Measurements from ENCODE around the gene LPP. TPM values are rescaled to one million over a fixed set of nuclear protein-coding genes. Genes with fewer than 3 reads are reported as not detected.

The LPP gene
- polyA plus RNA-seq, 1 experiment, result 76.3 TPM

- no peaks in the 10 kb centered on the region for H3K27me3 ChIP-seq (ENCODE audit: control insufficient read depth, insufficient read depth, low read length)
- H3K27ac ChIP-seq (ENCODE audit: low read depth, low read length), result peak overlapping the region; percentile 82
- H3K9me3 ChIP-seq (ENCODE audit: control insufficient read depth, insufficient read depth, low read length), result no peaks in the 10 kb centered on the region
- ChIA-PET CTCF (interaction anchor here (1.7 kb wide), 1 partner anchor 243 kb away, joined by 10 read pairs; no protein-coding TSS in a partner anchor), POLR2A (no interaction called here)
- no peak for DNase-seq (ENCODE audit: low read depth, low spot score)
- TF ChIP-seq CTCF (IDR thresholded peaks at IDR 0.05; ENCODE audit: low read depth, low read length), result no peak
- H3K4me3 ChIP-seq (ENCODE audit: low read depth, low read length), result no peak overlapping the region; the same call in 1 of the 2 replicates
These were observed 557.9 kb downstream of the LPP start for GRCh38 chr3:188711881-188712247.

GRCh38 chr3:188712248-188712924 lies 558.4 kb downstream of the LPP start:
- DNase-seq (ENCODE audit: low read depth, low spot score), result peak; percentile 55

GRCh38 chr3:188712991-188713390 lies 559.0 kb downstream of the LPP start:
- POLR2A ChIA-PET, result no interaction called here
- no peak overlapping the region for H3K27ac ChIP-seq (ENCODE audit: low read depth, low read length)
- DNase-seq (ENCODE audit: low read depth, low spot score), result no peak
- TF ChIP-seq CTCF (IDR thresholded peaks at IDR 0.05; ENCODE audit: low read depth, low read length), result no peak
- H3K9me3 ChIP-seq (ENCODE audit: control insufficient read depth, insufficient read depth, low read length), result no peaks in the 10 kb centered on the region
- no peaks in the 10 kb centered on the region for H3K27me3 ChIP-seq (ENCODE audit: control insufficient read depth, insufficient read depth, low read length)
- CTCF ChIA-PET, result interaction anchor here (0.6 to 1.3 kb wide), 3 partner anchors 252 to 972 kb away, joined by 3 to 6 read pairs (median 3); no protein-coding TSS in a partner anchor
- no peak overlapping the region for H3K4me3 ChIP-seq (ENCODE audit: low read depth, low read length)

More at GRCh38 chr3:188712248-188712924, 558.4 kb downstream of the LPP start:
- H3K4me3 ChIP-seq (ENCODE audit: low read depth, low read length), result no peak overlapping the region; the same call in 1 of the 2 replicates
- no peaks in the 10 kb centered on the region for H3K27me3 ChIP-seq (ENCODE audit: control insufficient read depth, insufficient read depth, low read length)
- H3K9me3 ChIP-seq (ENCODE audit: control insufficient read depth, insufficient read depth, low read length), result no peaks in the 10 kb centered on the region
- POLR2A ChIA-PET, result no interaction called here
- CTCF ChIA-PET, result interaction anchor here (1.3 kb wide), 1 partner anchor 971 kb away, joined by 6 read pairs; no protein-coding TSS in a partner anchor
- H3K27ac ChIP-seq (ENCODE audit: low read depth, low read length), result peak overlapping the region; percentile 82
- TF ChIP-seq CTCF (IDR thresholded peaks at IDR 0.05; ENCODE audit: low read depth, low read length), result no peak

- ChIA-PET CTCF (no interaction called here), POLR2A (no interaction called here)
- Histone ChIP-seq H3K27me3 (ENCODE audit: control insufficient read depth, insufficient read depth, low read length) (no peaks in the 10 kb centered on the region), H3K27ac (ENCODE audit: low read depth, low read length) (no peak overlapping the region), H3K4me3 (ENCODE audit: low read depth, low read length) (no peak overlapping the region), H3K9me3 (ENCODE audit: control insufficient read depth, insufficient read depth, low read length) (no peaks in the 10 kb centered on the region)
- no peak for DNase-seq (ENCODE audit: low read depth, low spot score)
- TF ChIP-seq CTCF (IDR thresholded peaks at IDR 0.05; ENCODE audit: low read depth, low read length), result no peak
These were observed 565.6 kb downstream of the LPP start for GRCh38 chr3:188719545-188719944.

- H3K4me3 ChIP-seq (ENCODE audit: low read depth, low read length), result no peak overlapping the region
- POLR2A ChIA-PET, result no interaction called here
- TF ChIP-seq CTCF (IDR thresholded peaks at IDR 0.05; ENCODE audit: low read depth, low read length), result no peak
- no peak overlapping the region for H3K27ac ChIP-seq (ENCODE audit: low read depth, low read length)
- no peak for DNase-seq (ENCODE audit: low read depth, low spot score)
- no peaks in the 10 kb centered on the region for H3K9me3 ChIP-seq (ENCODE audit: control insufficient read depth, insufficient read depth, low read length)
- CTCF ChIA-PET, result no interaction called here
- no peaks in the 10 kb centered on the region for H3K27me3 ChIP-seq (ENCODE audit: control insufficient read depth, insufficient read depth, low read length)
These were observed 566.3 kb downstream of the LPP start for GRCh38 chr3:188720215-188720614.
